BE2C (cell line): ENCODE measurements around the gene DUSP12.
A peak's percentile ranks its signal among the peaks of the same experiment; 100 is the strongest.

ENCODE experiments used
- DNase-seq: peaks from one replicate; pipeline ENCODE4 v3.0.0-alpha.2; 2020
- H3K27me3 ChIP-seq: fragments of 250-450 bp; sonication (Bioruptor Pico); 2 replicates; pipeline ENCODE4 v1.5.1; 2020; ENCODE audit warnings: mild to moderate bottlenecking
- H3K36me3 ChIP-seq: fragments of 250-450 bp; sonication (Bioruptor Pico); 2 replicates; pipeline ENCODE4 v1.5.1; 2020; ENCODE audit warnings: mild to moderate bottlenecking
- H3K4me1 ChIP-seq: fragments of 250-450 bp; sonication (Bioruptor Pico); 2 replicates; pipeline ENCODE4 v1.5.1; 2020
- H3K4me3 ChIP-seq: 2 replicates; pipeline ENCODE4 v1.5.1; 2011; ENCODE audit warnings: low read depth, low read length
- H3K9me3 ChIP-seq: fragments of 250-450 bp; sonication (Bioruptor Pico); 2 replicates; pipeline ENCODE4 v1.5.1; 2020
- CTCF ChIP-seq: IDR thresholded peaks from 2 replicates; pipeline ENCODE4 v1.5.1; 2012; ENCODE audit warnings: mild to moderate bottlenecking, low read depth, low read length

The DUSP12 gene

GRCh38 chr1:161781995-161782394 is 32.4 kb downstream of the DUSP12 start:
- H3K4me3 ChIP-seq, result no peak overlapping the region
- peaks cover 16% of the 10 kb centered on the region for H3K36me3 ChIP-seq
- DNase-seq, result no peak
- no peaks in the 10 kb centered on the region for H3K27me3 ChIP-seq
- no peak for TF ChIP-seq CTCF
- H3K4me1 ChIP-seq, result no peaks in the 10 kb centered on the region
- no peaks in the 10 kb centered on the region for H3K9me3 ChIP-seq

- Histone ChIP-seq H3K36me3 (peaks cover 16% of the 10 kb centered on the region), H3K9me3 (no peaks in the 10 kb centered on the region), H3K4me3 (no peak overlapping the region), H3K27me3 (no peaks in the 10 kb centered on the region), H3K4me1 (no peaks in the 10 kb centered on the region)
- no peak for DNase-seq
- TF ChIP-seq CTCF, result no peak
Measured at GRCh38 chr1:161782886-161783285, 33.3 kb downstream of the DUSP12 start.

- Histone ChIP-seq H3K4me1 (no peaks in the 10 kb centered on the region), H3K27me3 (no peaks in the 10 kb centered on the region), H3K9me3 (no peaks in the 10 kb centered on the region), H3K36me3 (peaks cover 16% of the 10 kb centered on the region), H3K4me3 (no peak overlapping the region)
- TF ChIP-seq CTCF, result no peak
- DNase-seq, result no peak
Measured at GRCh38 chr1:161784968-161785367, 35.4 kb downstream of the DUSP12 start.

- Histone ChIP-seq H3K36me3 (peaks cover 13% of the 10 kb centered on the region), H3K27me3 (no peaks in the 10 kb centered on the region), H3K4me1 (no peaks in the 10 kb centered on the region), H3K4me3 (no peak overlapping the region), H3K9me3 (no peaks in the 10 kb centered on the region)
- TF ChIP-seq CTCF, result peak; percentile 52
- DNase-seq, result no peak
Measured at GRCh38 chr1:161787355-161787754, 37.8 kb downstream of the DUSP12 start.

- Histone ChIP-seq H3K9me3 (no peaks in the 10 kb centered on the region), H3K36me3 (peaks cover 19% of the 10 kb centered on the region), H3K4me1 (no peaks in the 10 kb centered on the region), H3K27me3 (no peaks in the 10 kb centered on the region), H3K4me3 (no peak overlapping the region)
- no peak for TF ChIP-seq CTCF
- DNase-seq, result no peak
Measured at GRCh38 chr1:161790587-161791317, 41.2 kb downstream of the DUSP12 start.

GRCh38 chr1:161791904-161792655 is 42.5 kb downstream of the DUSP12 start:
- H3K36me3 ChIP-seq, result peaks cover 20% of the 10 kb centered on the region
- no peak for DNase-seq
- H3K9me3 ChIP-seq, result no peaks in the 10 kb centered on the region
- no peaks in the 10 kb centered on the region for H3K27me3 ChIP-seq
- no peaks in the 10 kb centered on the region for H3K4me1 ChIP-seq
- no peak overlapping the region for H3K4me3 ChIP-seq
- TF ChIP-seq CTCF, result no peak
